HEK293 (cell line): ENCODE results near the gene SART3.

Experiments used
- CTCF ChIP-seq: fragments of 450-650 bp; formaldehyde crosslinking; IDR thresholded peaks from 2 replicates; pipeline ENCODE4 v1.5.1; 2016; ENCODE audit warnings: missing biosample characterization, missing genetic modification characterization
- HOXA7 ChIP-seq: sonication (generic); formaldehyde crosslinking; IDR thresholded peaks from 2 replicates; pipeline ENCODE4 v1.8.1; 2022; ENCODE audit warnings: missing genetic modification reagents, borderline replicate concordance
- PATZ1 ChIP-seq: fragments of 450-650 bp; formaldehyde crosslinking; IDR thresholded peaks from 2 replicates; pipeline ENCODE4 v1.5.1; 2016; ENCODE audit warnings: missing biosample characterization, missing genetic modification characterization
- TSHZ1 ChIP-seq: fragments of 450-650 bp; formaldehyde crosslinking; IDR thresholded peaks from 2 replicates; pipeline ENCODE4 v1.5.1; 2016; ENCODE audit warnings: missing biosample characterization, missing genetic modification characterization, borderline replicate concordance
- ZBTB17 ChIP-seq: fragments of 450-650 bp; formaldehyde crosslinking; IDR thresholded peaks from 2 replicates; pipeline ENCODE4 v1.5.1; 2016; ENCODE audit warnings: missing biosample characterization, missing genetic modification characterization
- ZNF114 ChIP-seq: fragments of 450-650 bp; formaldehyde crosslinking; IDR thresholded peaks from 2 replicates; pipeline ENCODE4 v1.5.0; 2017; ENCODE audit warnings: missing biosample characterization, missing genetic modification characterization
- ZNF121 ChIP-seq: fragments of 450-650 bp; formaldehyde crosslinking; IDR thresholded peaks from 2 replicates; pipeline ENCODE4 v1.5.1; 2016; ENCODE audit warnings: missing biosample characterization, missing genetic modification characterization
- ZNF140 ChIP-seq: fragments of 450-650 bp; formaldehyde crosslinking; IDR thresholded peaks from 2 replicates; pipeline ENCODE4 v1.5.1; 2016; ENCODE audit warnings: missing biosample characterization, missing genetic modification characterization
- ZNF174 ChIP-seq: fragments of 450-650 bp; formaldehyde crosslinking; IDR thresholded peaks from 2 replicates; pipeline ENCODE4 v1.5.0; 2017; ENCODE audit warnings: missing biosample characterization, mild to moderate bottlenecking, missing genetic modification characterization
- ZNF24 ChIP-seq: fragments of 450-650 bp; formaldehyde crosslinking; IDR thresholded peaks from 2 replicates; pipeline ENCODE4 v1.5.1; 2016; ENCODE audit warnings: missing biosample characterization, missing genetic modification characterization
- ZNF654 ChIP-seq: fragments of 450-650 bp; formaldehyde crosslinking; IDR thresholded peaks from 2 replicates; pipeline ENCODE4 v1.5.1; 2016; ENCODE audit warnings: low read depth, missing biosample characterization, missing genetic modification characterization
- ZNF791 ChIP-seq: fragments of 450-650 bp; formaldehyde crosslinking; IDR thresholded peaks from 2 replicates; pipeline ENCODE4 v1.5.1; 2016; ENCODE audit warnings: missing biosample characterization, missing genetic modification characterization

- TF ChIP-seq ZNF654 (tag by site-specific recombination) (no peak), ZNF114 (tag by site-specific recombination) (no peak), ZNF121 (tag by site-specific recombination) (no peak), HOXA7 (no peak), CTCF (tag by site-specific recombination) (no peak), TSHZ1 (tag by site-specific recombination) (no peak), PATZ1 (tag by site-specific recombination) (no peak), ZBTB17 (tag by site-specific recombination) (no peak), ZNF140 (tag by site-specific recombination) (no peak), ZNF791 (tag by site-specific recombination) (no peak), ZNF174 (tag by site-specific recombination) (no peak), ZNF24 (tag by site-specific recombination) (no peak)
Measured at GRCh38 chr12:108543652-108544051, 17.3 kb downstream of the SART3 start.
